Caco-2 (cell line): ENCODE results near the gene PPP1R26. TPM values are rescaled to one million over a fixed set of nuclear protein-coding genes. Genes with fewer than 3 reads are reported as not detected.
"Not testable (repeated sequence)": the region's sequence is repeated elsewhere in the genome, so short reads cannot be mapped to it uniquely, and the experiment has no call there.

Experiments
- BruUV-seq: library from RNA; stranded (reverse); fragments of 400-500 nt; replicated peaks from 2 replicates; lab custom pipeline; 2021; lab: Mats Ljungman, UMichigan
- CTCF ChIA-PET: fragments of 300-600 bp; sonication (Branson Sonifier 250); formaldehyde crosslinking; loops from one replicate; lab custom pipeline; 2022; ENCODE audit warnings: antibody characterized with exemption; lab: Charles Lee
- POLR2A ChIA-PET: fragments of 300-600 bp; sonication (Branson Sonifier 250); formaldehyde crosslinking; loops from one replicate; lab custom pipeline; 2022; ENCODE audit warnings: antibody characterized with exemption; lab: Charles Lee
- DNase-seq, 2 experiments: peaks; one replicate each; pipeline versions ENCODE4 v3.0.0 to v3.0.0-alpha.2; 2020 to 2022
- H3K27me3 ChIP-seq: replicated peaks from 2 replicates; pipeline ENCODE4 v1.6.0; 2011; ENCODE audit warnings: low read length; ENCODE audit not compliant: control insufficient read depth, insufficient read depth
- H3K36me3 ChIP-seq: 2 replicates; pipeline ENCODE4 v1.5.1; 2011; ENCODE audit warnings: low read length; ENCODE audit not compliant: control insufficient read depth, insufficient read depth
- H3K4me1 ChIP-seq: fragments of 250-450 bp; sonication (Bioruptor Pico); 2 replicates; pipeline ENCODE4 v1.5.1; 2020; ENCODE audit warnings: mild to moderate bottlenecking
- H3K4me3 ChIP-seq: 2 replicates; pipeline ENCODE4 v1.5.1; 2011; ENCODE audit warnings: low read depth, mild to moderate bottlenecking, control low read depth, low read length
- H3K9me3 ChIP-seq: fragments of 250-450 bp; sonication (Bioruptor Pico); 2 replicates; pipeline ENCODE4 v1.5.1; 2020; ENCODE audit warnings: mild to moderate bottlenecking, moderate library complexity
- H3K27ac Mint-ChIP-seq: one replicate; pipeline ENCODE4 v1.8.0; 2022; ENCODE audit warnings: mixed read lengths; ENCODE audit not compliant: unreplicated experiment
- H3K27me3 Mint-ChIP-seq: one replicate; pipeline ENCODE4 v1.8.0; 2022; ENCODE audit warnings: mixed read lengths; ENCODE audit not compliant: insufficient read depth, unreplicated experiment
- H3K36me3 Mint-ChIP-seq: one replicate; pipeline ENCODE4 v1.8.0; 2022; ENCODE audit warnings: mild to moderate bottlenecking, mixed read lengths; ENCODE audit not compliant: insufficient read depth, unreplicated experiment
- H3K4me1 Mint-ChIP-seq: one replicate; pipeline ENCODE4 v1.8.0; 2022; ENCODE audit warnings: low read depth, mixed read lengths; ENCODE audit not compliant: unreplicated experiment
- H3K4me3 Mint-ChIP-seq: one replicate; pipeline ENCODE4 v1.8.0; 2022; ENCODE audit warnings: mild to moderate bottlenecking, moderate library complexity, mixed read lengths; ENCODE audit not compliant: unreplicated experiment
- H3K9me3 Mint-ChIP-seq: one replicate; pipeline ENCODE4 v1.8.0; 2022; ENCODE audit warnings: mixed read lengths; ENCODE audit not compliant: unreplicated experiment
- intact Hi-C: fragments of 100-400 bp; cut with micrococcal nuclease; formaldehyde crosslinking; loops from one replicate; pipeline ENCODE4 v1.10.0; 2022; ENCODE audit not compliant: unreplicated experiment
- total RNA-seq: library from RNA; stranded (reverse); gene quantifications from 2 replicates; pipeline ENCODE4 v1.2.3, GENCODE V29; 2022
- TF ChIP-seq, protein P1 (sequence below), 2 experiments: fragments of 200-600 bp in 1 of 2; IDR thresholded peaks; 1 replicate in 1 of 2; 2 replicates in 1 of 2; pipeline versions ENCODE4 v1.5.1 to v1.8.0; 2011 to 2022; ENCODE audit warnings: antibody characterized with exemption in 1 of 2, control low read depth in 1 of 2, inconsistent platforms in 1 of 2, low read depth in 1 of 2, low read length in 1 of 2, mild to moderate bottlenecking in 1 of 2, moderate library complexity in 1 of 2; ENCODE audit not compliant: insufficient read depth in 1 of 2, severe bottlenecking in 1 of 2, unreplicated experiment in 1 of 2

PPP1R26 gene
- total RNA-seq, 1 experiment from 2014 or later, result 24.3 TPM

DNA sequence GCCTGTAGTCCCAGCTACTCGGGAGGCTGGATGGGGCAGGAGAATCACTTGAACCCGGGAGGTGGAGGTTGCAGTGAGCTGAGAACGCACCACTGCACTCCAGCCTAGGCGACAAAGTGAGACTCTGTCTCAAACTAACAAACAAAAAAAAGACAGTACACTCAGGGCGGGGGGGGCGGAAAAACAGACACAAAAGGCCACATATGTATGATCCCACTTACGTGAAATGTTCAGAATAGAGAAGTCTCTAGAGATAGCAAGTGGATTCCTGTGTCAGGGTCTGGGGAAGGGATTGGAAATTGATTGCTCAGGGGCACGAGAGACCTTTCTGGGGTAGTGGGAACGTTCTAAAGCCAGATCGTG lies 32.6 kb downstream of the PPP1R26 start:
- Histone ChIP-seq H3K4me3 (no peak overlapping the region), H3K9me3 (peaks cover 6% of the 10 kb centered on the region; the same call in 1 of the 2 replicates), H3K27me3 (no peaks in the 10 kb centered on the region), H3K36me3 (no peaks in the 10 kb centered on the region), H3K4me1 (no peaks in the 10 kb centered on the region)
- TF ChIP-seq, protein P1, sequence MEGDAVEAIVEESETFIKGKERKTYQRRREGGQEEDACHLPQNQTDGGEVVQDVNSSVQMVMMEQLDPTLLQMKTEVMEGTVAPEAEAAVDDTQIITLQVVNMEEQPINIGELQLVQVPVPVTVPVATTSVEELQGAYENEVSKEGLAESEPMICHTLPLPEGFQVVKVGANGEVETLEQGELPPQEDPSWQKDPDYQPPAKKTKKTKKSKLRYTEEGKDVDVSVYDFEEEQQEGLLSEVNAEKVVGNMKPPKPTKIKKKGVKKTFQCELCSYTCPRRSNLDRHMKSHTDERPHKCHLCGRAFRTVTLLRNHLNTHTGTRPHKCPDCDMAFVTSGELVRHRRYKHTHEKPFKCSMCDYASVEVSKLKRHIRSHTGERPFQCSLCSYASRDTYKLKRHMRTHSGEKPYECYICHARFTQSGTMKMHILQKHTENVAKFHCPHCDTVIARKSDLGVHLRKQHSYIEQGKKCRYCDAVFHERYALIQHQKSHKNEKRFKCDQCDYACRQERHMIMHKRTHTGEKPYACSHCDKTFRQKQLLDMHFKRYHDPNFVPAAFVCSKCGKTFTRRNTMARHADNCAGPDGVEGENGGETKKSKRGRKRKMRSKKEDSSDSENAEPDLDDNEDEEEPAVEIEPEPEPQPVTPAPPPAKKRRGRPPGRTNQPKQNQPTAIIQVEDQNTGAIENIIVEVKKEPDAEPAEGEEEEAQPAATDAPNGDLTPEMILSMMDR (IDR thresholded peaks at IDR 0.05; ENCODE audit: insufficient read depth in 1 of 2, low read depth in 1 of 2, low read length in 1 of 2, severe bottlenecking in 1 of 2, unreplicated experiment in 1 of 2), result no peak
- intact Hi-C loops, result no loop called here
- POLR2A ChIA-PET, result no interaction called here
- no TSS peak for BruUV-seq
- CTCF ChIA-PET, result interaction anchor here (0.7 kb wide), 1 partner anchor 237 kb away, joined by 5 read pairs; no protein-coding TSS in a partner anchor
- H3K27ac Mint-ChIP-seq, result no peak overlapping the region
- no peak overlapping the region for H3K4me3 Mint-ChIP-seq
- DNase-seq, result peak in 1 of 2 experiments; percentile 7
- no peaks in the 10 kb centered on the region for H3K36me3 Mint-ChIP-seq
- H3K9me3 Mint-ChIP-seq, result no peaks in the 10 kb centered on the region
- no peaks in the 10 kb centered on the region for H3K4me1 Mint-ChIP-seq
- H3K27me3 Mint-ChIP-seq, result peaks cover 6% of the 10 kb centered on the region

DNA sequence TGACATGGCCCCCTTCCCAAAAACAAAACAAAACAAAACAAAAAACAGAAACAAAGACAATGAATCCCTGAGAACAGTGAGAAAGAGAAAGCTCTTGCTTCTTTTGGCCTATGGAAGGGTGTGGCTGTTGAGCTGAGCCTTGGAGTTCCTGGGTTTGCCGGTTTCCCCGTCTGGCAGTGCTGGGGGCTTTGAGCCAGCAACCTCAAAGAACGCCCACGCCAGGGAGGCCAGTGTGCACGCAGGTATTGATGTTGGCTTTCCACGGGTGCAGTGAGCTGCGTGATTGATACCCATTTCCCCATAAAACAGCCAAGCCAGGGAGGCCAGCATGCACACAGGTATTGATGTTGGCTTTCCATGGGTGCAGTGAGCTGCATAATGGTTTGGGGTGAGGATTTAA lies 33.3 kb downstream of the PPP1R26 start:
- BruUV-seq, result no TSS peak
- no peaks in the 10 kb centered on the region for H3K4me1 ChIP-seq
- DNase-seq, result no peak
- H3K36me3 ChIP-seq, result no peaks in the 10 kb centered on the region
- H3K9me3 ChIP-seq, result peaks cover 6% of the 10 kb centered on the region; the same call in 1 of the 2 replicates
- Mint-ChIP-seq H3K4me1 (no peaks in the 10 kb centered on the region), H3K27ac (no peak overlapping the region), H3K27me3 (peaks cover 9% of the 10 kb centered on the region), H3K36me3 (no peaks in the 10 kb centered on the region), H3K4me3 (no peak overlapping the region), H3K9me3 (no peaks in the 10 kb centered on the region)
- no peak overlapping the region for H3K4me3 ChIP-seq
- no peaks in the 10 kb centered on the region for H3K27me3 ChIP-seq
- POLR2A ChIA-PET, result no interaction called here
- CTCF ChIA-PET, result interaction anchor here (0.5 kb wide), 1 partner anchor 13 kb away, joined by 3 read pairs; a partner anchor contains a TSS
- TF ChIP-seq, protein P1 (IDR thresholded peaks at IDR 0.05; ENCODE audit: insufficient read depth in 1 of 2, low read depth in 1 of 2, low read length in 1 of 2, severe bottlenecking in 1 of 2, unreplicated experiment in 1 of 2), result no peak
- intact Hi-C loops, result no loop called here

DNA sequence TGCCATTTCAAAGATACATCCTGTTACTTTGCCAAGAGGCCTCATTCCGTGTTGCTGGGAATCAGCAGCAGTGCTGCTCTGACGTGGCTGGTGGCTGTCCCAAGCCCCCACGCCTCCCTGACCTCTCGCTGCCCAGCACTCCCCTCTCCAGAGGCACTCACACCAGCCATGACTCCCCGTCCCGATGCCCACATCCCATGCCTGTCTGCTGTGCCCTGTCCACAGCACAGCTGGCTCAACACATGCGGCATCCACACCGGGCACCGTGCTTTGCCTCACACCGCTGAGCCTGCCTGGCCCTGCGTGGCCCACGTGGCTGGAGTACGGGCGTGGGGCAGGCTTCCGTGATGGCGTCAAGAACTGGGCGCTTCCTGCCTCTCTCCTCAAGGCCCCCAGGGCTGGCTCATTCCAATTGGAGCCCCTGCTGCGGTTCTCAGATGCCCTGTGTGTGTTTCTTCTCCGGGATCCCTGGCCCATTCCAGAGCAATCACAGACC lies 33.8 kb downstream of the PPP1R26 start:
- POLR2A ChIA-PET, result no interaction called here

DNA sequence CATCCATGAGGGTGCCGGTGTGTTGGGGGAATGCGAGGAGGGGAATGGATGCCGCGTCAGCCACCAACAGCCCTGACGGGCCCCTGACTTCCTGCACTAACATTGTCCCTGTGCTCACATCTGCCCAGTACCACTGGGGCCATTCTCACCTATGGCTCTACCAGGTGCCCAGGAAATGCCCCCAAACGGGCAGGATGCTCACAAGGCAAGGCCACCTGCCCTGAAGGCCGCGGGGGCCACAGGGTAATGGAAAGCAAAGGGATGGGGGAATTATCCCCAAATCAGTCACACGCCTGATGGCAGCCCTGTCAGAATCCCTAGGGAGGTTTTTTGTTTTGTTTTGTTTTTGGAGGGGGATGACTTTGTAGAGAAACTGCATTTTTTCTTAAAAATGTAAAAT lies 34.3 kb downstream of the PPP1R26 start:
- POLR2A ChIA-PET, H3K4me1 Mint-ChIP-seq, CTCF ChIA-PET, H3K36me3 ChIP-seq, intact Hi-C loops, H3K9me3 ChIP-seq, DNase-seq, BruUV-seq, H3K27ac Mint-ChIP-seq, H3K9me3 Mint-ChIP-seq, H3K36me3 Mint-ChIP-seq, H3K4me3 ChIP-seq, H3K27me3 ChIP-seq, H3K4me3 Mint-ChIP-seq, H3K4me1 ChIP-seq: not testable (repeated sequence)
- peaks cover 16% of the 10 kb centered on the region for H3K27me3 Mint-ChIP-seq

More for the DNA sequence above, 33.8 kb downstream of the PPP1R26 start:
- no peak overlapping the region for H3K4me3 ChIP-seq
- no peaks in the 10 kb centered on the region for H3K4me1 ChIP-seq
- no peaks in the 10 kb centered on the region for H3K36me3 ChIP-seq
- TF ChIP-seq, protein P1 (IDR thresholded peaks at IDR 0.05; ENCODE audit: insufficient read depth in 1 of 2, low read depth in 1 of 2, low read length in 1 of 2, severe bottlenecking in 1 of 2, unreplicated experiment in 1 of 2), result no peak
- CTCF ChIA-PET, result interaction anchor here (0.5 kb wide), 1 partner anchor 14 kb away, joined by 3 read pairs; a partner anchor contains a TSS
- H3K27me3 Mint-ChIP-seq, result peaks cover 13% of the 10 kb centered on the region
- no peak for DNase-seq
- H3K9me3 Mint-ChIP-seq, result no peaks in the 10 kb centered on the region
- H3K9me3 ChIP-seq, result peaks cover 6% of the 10 kb centered on the region; the same call in 1 of the 2 replicates
- H3K27ac Mint-ChIP-seq, result no peak overlapping the region
- no TSS peak for BruUV-seq
- no peaks in the 10 kb centered on the region for H3K36me3 Mint-ChIP-seq
- H3K4me3 Mint-ChIP-seq, result no peak overlapping the region
- no peaks in the 10 kb centered on the region for H3K27me3 ChIP-seq
- intact Hi-C loops, result no loop called here
- no peaks in the 10 kb centered on the region for H3K4me1 Mint-ChIP-seq
